Measurements from ENCODE around the gene FAM210A.
"Not testable (repeated sequence)": the region's sequence is repeated elsewhere in the genome, so short reads cannot be mapped to it uniquely, and the experiment has no call there.

The FAM210A gene

GRCh38 chr18:13726232-13726971 lies at the start of gene FAM210A, which contains the start of gene RNMT:
TSS of gene FAM210A (minus strand) at chr18:13726558. CDS start at chr18:13682077, 44,481 bp downstream.
TSS of gene RNMT (plus strand) at chr18:13726673. CDS start at chr18:13731518, 4,845 bp downstream.
- H3K4me3 ChIP-seq (ENCODE audit: low read depth, low read length), result peak within 1 kb of the TSS; percentile 93
- peaks cover 9% of the 10 kb centered on the region for H3K4me1 ChIP-seq (ENCODE audit: control insufficient read depth, insufficient read depth, low read length)
- H3K36me3 ChIP-seq (ENCODE audit: control insufficient read depth, insufficient read depth, low read length), result peaks cover 5% of the 10 kb centered on the region; the same call in 1 of the 2 replicates
- H3K9ac ChIP-seq (ENCODE audit: low read depth, low read length), result peak within 1 kb of the TSS; percentile 82
- H3K9me3 ChIP-seq (ENCODE audit: control insufficient read depth, insufficient read depth, low read length), result no peaks in the 10 kb centered on the region
- H3K27me3 ChIP-seq (ENCODE audit: control insufficient read depth, insufficient read depth, low read length), result no peaks in the 10 kb centered on the region
- H3K27ac ChIP-seq (ENCODE audit: low read depth, low read length), result peak within 1 kb of the TSS; percentile 94

DNA sequence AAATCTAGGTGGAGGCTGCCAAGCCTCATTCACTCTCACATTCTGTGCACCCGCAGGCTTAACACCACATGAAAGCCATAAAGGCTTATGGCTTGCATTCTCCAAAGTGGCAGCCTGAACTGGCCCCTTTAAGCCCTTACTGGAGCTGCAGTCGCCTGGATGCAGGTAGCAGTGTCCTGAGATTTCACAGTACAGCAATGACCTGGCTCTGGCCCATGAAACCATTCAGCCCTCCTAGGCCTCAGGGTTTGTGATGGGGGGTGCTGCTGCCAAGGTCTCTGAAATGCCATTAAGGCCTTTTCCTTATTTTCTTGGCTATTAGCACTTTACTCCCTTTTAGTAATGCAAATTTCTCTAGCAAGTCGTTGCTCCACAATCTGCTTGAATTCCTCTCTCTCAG lies 48.7 kb upstream of the FAM210A start:
- Histone ChIP-seq H3K27me3 (ENCODE audit: control insufficient read depth, insufficient read depth, low read length) (no peaks in the 10 kb centered on the region), H3K36me3 (ENCODE audit: control insufficient read depth, insufficient read depth, low read length) (no peaks in the 10 kb centered on the region), H3K27ac (ENCODE audit: low read depth, low read length) (no peak overlapping the region), H3K4me1 (ENCODE audit: control insufficient read depth, insufficient read depth, low read length) (peaks cover 9% of the 10 kb centered on the region), H3K9me3 (ENCODE audit: control insufficient read depth, insufficient read depth, low read length) (no peaks in the 10 kb centered on the region), H3K9ac (ENCODE audit: low read depth, low read length) (no peak overlapping the region), H3K4me3 (ENCODE audit: low read depth, low read length) (no peak overlapping the region)

DNA sequence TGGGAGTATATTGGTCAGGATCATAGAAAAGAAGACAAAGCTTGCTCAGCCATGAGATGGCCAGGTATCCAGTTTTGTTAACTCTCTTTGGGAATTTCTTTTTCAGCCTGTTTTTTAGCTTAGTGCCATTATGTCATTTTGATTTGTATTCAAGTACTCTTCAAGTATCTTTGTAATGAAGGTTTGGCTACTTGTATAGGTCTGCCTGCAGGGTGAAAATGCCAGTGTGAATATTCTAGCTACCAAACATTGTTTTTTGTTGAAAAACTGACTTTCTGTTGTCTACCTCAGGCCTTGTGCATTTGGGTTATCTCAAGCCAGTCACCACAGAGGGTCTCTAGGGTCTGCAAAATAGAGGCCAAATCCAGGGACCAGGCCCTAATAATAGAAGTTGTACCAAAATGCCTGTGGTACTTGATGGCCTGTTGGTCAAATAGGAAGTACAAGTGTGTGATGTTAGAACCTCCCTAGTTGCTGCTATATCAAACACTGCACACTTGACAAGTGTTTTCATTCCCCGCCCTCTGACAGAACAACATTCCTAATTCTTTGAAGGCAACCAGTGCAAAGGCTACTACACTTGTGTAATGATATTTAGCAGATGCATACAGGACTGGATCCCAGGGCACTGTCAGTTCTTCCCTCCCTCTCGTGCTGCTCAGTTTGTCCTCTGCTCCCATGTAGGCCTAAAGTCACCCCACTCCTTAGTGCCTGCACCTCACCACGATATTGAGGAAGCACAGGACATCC lies 36.5 kb upstream of the FAM210A start:
- Histone ChIP-seq H3K27me3 (ENCODE audit: control insufficient read depth, insufficient read depth, low read length) (no peaks in the 10 kb centered on the region), H3K4me1 (ENCODE audit: control insufficient read depth, insufficient read depth, low read length) (no peaks in the 10 kb centered on the region), H3K9ac (ENCODE audit: low read depth, low read length) (no peak overlapping the region), H3K9me3 (ENCODE audit: control insufficient read depth, insufficient read depth, low read length) (peaks cover 13% of the 10 kb centered on the region; the same call in 1 of the 2 replicates), H3K4me3 (ENCODE audit: low read depth, low read length) (no peak overlapping the region), H3K36me3 (ENCODE audit: control insufficient read depth, insufficient read depth, low read length) (peaks cover 18% of the 10 kb centered on the region), H3K27ac (ENCODE audit: low read depth, low read length) (no peak overlapping the region)

DNA sequence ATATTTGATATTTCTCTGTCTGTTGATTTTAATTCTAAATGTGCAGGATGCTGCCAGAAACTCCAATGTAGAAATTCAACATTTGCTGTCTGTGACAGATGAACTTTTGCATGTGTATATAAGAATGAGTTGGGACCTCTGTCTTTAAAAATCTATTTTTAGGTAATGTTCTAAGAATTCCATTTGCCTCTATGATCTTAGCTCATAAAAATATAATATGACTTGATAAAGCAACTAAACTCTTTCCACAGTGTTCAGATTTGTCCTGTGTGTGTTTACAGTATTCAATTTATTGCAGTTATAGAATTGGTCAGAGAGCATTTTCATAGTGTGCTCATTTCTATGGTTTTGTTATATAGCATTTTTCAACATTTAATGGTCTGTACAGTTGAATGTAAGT lies 33.7 kb upstream of the FAM210A start:
- Histone ChIP-seq H3K27ac (ENCODE audit: low read depth, low read length) (no peak overlapping the region), H3K9ac (ENCODE audit: low read depth, low read length) (no peak overlapping the region), H3K4me3 (ENCODE audit: low read depth, low read length) (no peak overlapping the region), H3K36me3 (ENCODE audit: control insufficient read depth, insufficient read depth, low read length) (peaks cover 46% of the 10 kb centered on the region), H3K4me1 (ENCODE audit: control insufficient read depth, insufficient read depth, low read length) (no peaks in the 10 kb centered on the region), H3K9me3 (ENCODE audit: control insufficient read depth, insufficient read depth, low read length) (peaks cover under 1% of the 10 kb centered on the region; the same call in 1 of the 2 replicates), H3K27me3 (ENCODE audit: control insufficient read depth, insufficient read depth, low read length) (no peaks in the 10 kb centered on the region)

DNA sequence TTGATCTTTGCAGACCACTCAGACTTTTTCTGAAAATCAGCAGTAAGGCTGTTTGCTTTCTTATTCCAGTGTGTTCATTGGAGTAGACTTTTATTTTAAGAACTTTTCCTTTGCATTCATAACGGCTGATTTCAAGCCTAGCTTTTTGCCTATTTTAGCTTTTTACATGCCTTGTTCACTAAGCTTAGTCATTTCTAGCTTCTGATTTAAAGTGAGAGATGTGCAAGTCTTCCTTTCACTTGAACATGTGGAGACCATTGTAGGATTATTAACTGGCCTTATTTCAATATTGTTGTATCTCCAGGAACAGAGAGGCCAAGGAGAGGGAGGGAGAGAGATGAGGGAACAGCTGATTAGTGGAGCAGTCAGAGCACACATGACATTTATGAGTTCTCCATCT lies 32.3 kb upstream of the FAM210A start:
- no peak overlapping the region for H3K9ac ChIP-seq (ENCODE audit: low read depth, low read length)
- H3K27me3 ChIP-seq (ENCODE audit: control insufficient read depth, insufficient read depth, low read length), result no peaks in the 10 kb centered on the region
- no peaks in the 10 kb centered on the region for H3K4me1 ChIP-seq (ENCODE audit: control insufficient read depth, insufficient read depth, low read length)
- H3K36me3 ChIP-seq (ENCODE audit: control insufficient read depth, insufficient read depth, low read length), result peaks cover 61% of the 10 kb centered on the region
- H3K4me3 ChIP-seq (ENCODE audit: low read depth, low read length), result no peak overlapping the region
- no peak overlapping the region for H3K27ac ChIP-seq (ENCODE audit: low read depth, low read length)
- no peaks in the 10 kb centered on the region for H3K9me3 ChIP-seq (ENCODE audit: control insufficient read depth, insufficient read depth, low read length)

DNA sequence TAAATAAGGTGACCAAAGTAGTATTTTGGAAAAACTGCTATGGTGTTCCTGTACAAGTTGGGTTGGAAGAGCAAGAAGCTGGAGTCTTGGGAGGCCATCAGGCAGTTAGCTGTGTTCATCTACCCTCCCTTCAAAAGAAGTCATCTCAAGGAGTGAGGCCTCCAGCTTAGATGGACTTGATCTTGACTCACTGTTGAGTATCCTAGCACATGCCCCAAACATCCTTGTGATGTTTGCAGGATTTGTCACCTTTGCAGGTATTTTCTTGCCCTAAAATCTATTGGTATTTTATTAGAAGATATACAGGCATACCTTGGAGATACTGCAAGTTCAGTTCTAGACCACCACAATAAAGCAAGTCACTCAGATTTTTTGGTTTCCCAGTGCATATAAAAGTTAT lies 30.3 kb upstream of the FAM210A start:
- Histone ChIP-seq H3K4me1 (ENCODE audit: control insufficient read depth, insufficient read depth, low read length) (no peaks in the 10 kb centered on the region), H3K4me3 (ENCODE audit: low read depth, low read length) (no peak overlapping the region), H3K9ac (ENCODE audit: low read depth, low read length) (no peak overlapping the region), H3K36me3 (ENCODE audit: control insufficient read depth, insufficient read depth, low read length) (peaks cover 72% of the 10 kb centered on the region), H3K27ac (ENCODE audit: low read depth, low read length) (no peak overlapping the region), H3K27me3 (ENCODE audit: control insufficient read depth, insufficient read depth, low read length) (no peaks in the 10 kb centered on the region), H3K9me3 (ENCODE audit: control insufficient read depth, insufficient read depth, low read length) (no peaks in the 10 kb centered on the region)

GRCh38 chr18:13756261-13756660 lies 29.9 kb upstream of the FAM210A start:
- H3K9ac ChIP-seq (ENCODE audit: low read depth, low read length), result no peak overlapping the region
- H3K27ac ChIP-seq (ENCODE audit: low read depth, low read length), result no peak overlapping the region
- H3K4me1 ChIP-seq (ENCODE audit: control insufficient read depth, insufficient read depth, low read length), result no peaks in the 10 kb centered on the region
- peaks cover 70% of the 10 kb centered on the region for H3K36me3 ChIP-seq (ENCODE audit: control insufficient read depth, insufficient read depth, low read length)
- H3K27me3 ChIP-seq (ENCODE audit: control insufficient read depth, insufficient read depth, low read length), result no peaks in the 10 kb centered on the region
- no peak overlapping the region for H3K4me3 ChIP-seq (ENCODE audit: low read depth, low read length)
- no peaks in the 10 kb centered on the region for H3K9me3 ChIP-seq (ENCODE audit: control insufficient read depth, insufficient read depth, low read length)

DNA sequence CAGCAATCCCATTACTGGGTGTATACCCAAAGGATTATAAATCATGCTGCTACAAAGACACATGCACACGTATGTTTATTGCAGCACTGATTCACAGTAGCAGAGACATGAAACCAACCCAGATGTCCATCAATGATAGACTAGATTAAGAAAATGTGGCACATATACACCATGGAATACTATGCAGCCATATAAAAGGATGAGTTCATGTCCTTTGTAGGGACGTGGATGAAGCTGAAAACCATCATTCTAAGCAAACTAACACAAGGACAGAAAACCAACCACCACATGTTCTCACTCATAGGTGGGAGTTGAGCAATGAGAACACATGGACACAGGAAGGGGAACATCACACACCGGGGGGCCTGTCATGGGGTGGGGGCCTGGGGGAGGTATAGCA lies 25.2 kb upstream of the FAM210A start:
- peaks cover 79% of the 10 kb centered on the region for H3K36me3 ChIP-seq (ENCODE audit: control insufficient read depth, insufficient read depth, low read length)

DNA sequence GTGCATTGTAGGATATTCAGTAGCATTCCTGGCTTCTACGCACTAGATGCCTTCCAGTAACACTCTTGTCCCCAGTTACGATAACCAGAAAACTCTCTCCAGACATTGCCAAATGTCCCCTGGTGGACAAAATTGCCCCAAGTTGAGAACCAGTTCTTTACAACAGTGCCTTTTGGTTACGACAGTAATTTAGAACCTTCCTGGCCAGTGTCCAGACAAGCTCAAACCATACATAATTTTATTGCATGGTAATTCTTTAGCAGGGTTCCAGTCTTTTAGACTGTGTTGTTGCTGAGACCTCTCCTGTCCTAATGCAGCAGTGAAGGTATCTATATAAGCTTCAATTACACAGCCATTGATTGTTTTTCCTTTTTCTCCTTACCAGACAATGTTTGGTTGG lies 20.3 kb upstream of the FAM210A start:
- no peaks in the 10 kb centered on the region for H3K9me3 ChIP-seq (ENCODE audit: control insufficient read depth, insufficient read depth, low read length)
- no peaks in the 10 kb centered on the region for H3K4me1 ChIP-seq (ENCODE audit: control insufficient read depth, insufficient read depth, low read length)
- no peaks in the 10 kb centered on the region for H3K27me3 ChIP-seq (ENCODE audit: control insufficient read depth, insufficient read depth, low read length)
- H3K9ac ChIP-seq (ENCODE audit: low read depth, low read length), result no peak overlapping the region
- peaks cover 79% of the 10 kb centered on the region for H3K36me3 ChIP-seq (ENCODE audit: control insufficient read depth, insufficient read depth, low read length)
- no peak overlapping the region for H3K4me3 ChIP-seq (ENCODE audit: low read depth, low read length)
- H3K27ac ChIP-seq (ENCODE audit: low read depth, low read length), result no peak overlapping the region

More for the DNA sequence above, 25.2 kb upstream of the FAM210A start:
- H3K9ac ChIP-seq (ENCODE audit: low read depth, low read length); H3K4me3 ChIP-seq (ENCODE audit: low read depth, low read length); H3K27me3 ChIP-seq (ENCODE audit: control insufficient read depth, insufficient read depth, low read length); H3K27ac ChIP-seq (ENCODE audit: low read depth, low read length); H3K4me1 ChIP-seq (ENCODE audit: control insufficient read depth, insufficient read depth, low read length); H3K9me3 ChIP-seq (ENCODE audit: control insufficient read depth, insufficient read depth, low read length): not testable (repeated sequence)

DNA sequence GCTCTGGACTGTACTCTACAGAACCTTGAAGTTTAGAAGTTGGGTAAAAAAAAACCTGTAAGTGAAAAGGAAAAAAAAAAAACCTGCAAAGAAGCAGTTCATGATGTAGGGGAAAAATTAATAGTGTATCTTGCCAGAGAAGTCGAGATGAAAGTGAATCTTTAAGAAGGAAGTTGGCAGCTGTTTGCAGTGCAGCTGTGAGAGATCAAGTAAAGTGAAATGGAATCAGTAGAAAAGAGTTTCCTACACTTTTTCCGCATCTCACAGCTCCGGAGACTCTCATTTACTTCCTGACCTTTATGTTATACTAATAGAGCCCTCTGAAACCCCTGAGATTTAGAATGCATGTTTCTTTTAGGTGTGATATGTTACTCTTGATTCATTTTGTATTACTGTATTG lies 19.3 kb upstream of the FAM210A start:
- Histone ChIP-seq H3K27me3 (ENCODE audit: control insufficient read depth, insufficient read depth, low read length) (no peaks in the 10 kb centered on the region), H3K27ac (ENCODE audit: low read depth, low read length) (no peak overlapping the region), H3K36me3 (ENCODE audit: control insufficient read depth, insufficient read depth, low read length) (peaks cover 88% of the 10 kb centered on the region), H3K9ac (ENCODE audit: low read depth, low read length) (no peak overlapping the region), H3K9me3 (ENCODE audit: control insufficient read depth, insufficient read depth, low read length) (no peaks in the 10 kb centered on the region), H3K4me3 (ENCODE audit: low read depth, low read length) (no peak overlapping the region), H3K4me1 (ENCODE audit: control insufficient read depth, insufficient read depth, low read length) (no peaks in the 10 kb centered on the region)

- no peaks in the 10 kb centered on the region for H3K9me3 ChIP-seq (ENCODE audit: control insufficient read depth, insufficient read depth, low read length)
- peaks cover 90% of the 10 kb centered on the region for H3K36me3 ChIP-seq (ENCODE audit: control insufficient read depth, insufficient read depth, low read length)
- no peaks in the 10 kb centered on the region for H3K27me3 ChIP-seq (ENCODE audit: control insufficient read depth, insufficient read depth, low read length)
- H3K4me3 ChIP-seq (ENCODE audit: low read depth, low read length), result no peak overlapping the region
- no peak overlapping the region for H3K9ac ChIP-seq (ENCODE audit: low read depth, low read length)
- H3K27ac ChIP-seq (ENCODE audit: low read depth, low read length), result no peak overlapping the region
- H3K4me1 ChIP-seq (ENCODE audit: control insufficient read depth, insufficient read depth, low read length), result no peaks in the 10 kb centered on the region
Observed at GRCh38 chr18:13735681-13736080, 9.3 kb upstream of the FAM210A start.

All from HUES48 (cell line).